Omental fat pad (tissue), 4 donors: ENCODE data around the gene SELENOV. TPM values are rescaled to one million over a fixed set of nuclear protein-coding genes. Genes with fewer than 3 reads are reported as not detected.

Experiments
- ATAC-seq: fragments of 150-250 bp; one replicate; pipeline ENCODE4 v1.9.1; 2016; ENCODE audit warnings: mild to moderate bottlenecking, moderate library complexity; ENCODE audit not compliant: low FRiP score
- DNase-seq: peaks from one replicate; pipeline ENCODE4 v3.0.0-alpha.2; 2019; ENCODE audit warnings: low spot score
- total RNA-seq, 4 donors: library from RNA; depleted of rRNA; stranded (reverse); fragments of >200 nt; gene quantifications; one replicate each; pipeline ENCODE4 v1.1.0, GENCODE V29; 2016
- TF ChIP-seq, protein P1 (sequence below), 3 donors: fragments of 450-650 bp; IDR thresholded peaks; one replicate each; pipeline ENCODE4 v1.5.1; 2016 to 2017; ENCODE audit warnings: antibody characterized with exemption in 3 of 3, mild to moderate bottlenecking in 3 of 3, moderate library complexity in 2 of 3

SELENOV gene
- total RNA-seq, 4 donors from 2014 or later = not detected

DNA sequence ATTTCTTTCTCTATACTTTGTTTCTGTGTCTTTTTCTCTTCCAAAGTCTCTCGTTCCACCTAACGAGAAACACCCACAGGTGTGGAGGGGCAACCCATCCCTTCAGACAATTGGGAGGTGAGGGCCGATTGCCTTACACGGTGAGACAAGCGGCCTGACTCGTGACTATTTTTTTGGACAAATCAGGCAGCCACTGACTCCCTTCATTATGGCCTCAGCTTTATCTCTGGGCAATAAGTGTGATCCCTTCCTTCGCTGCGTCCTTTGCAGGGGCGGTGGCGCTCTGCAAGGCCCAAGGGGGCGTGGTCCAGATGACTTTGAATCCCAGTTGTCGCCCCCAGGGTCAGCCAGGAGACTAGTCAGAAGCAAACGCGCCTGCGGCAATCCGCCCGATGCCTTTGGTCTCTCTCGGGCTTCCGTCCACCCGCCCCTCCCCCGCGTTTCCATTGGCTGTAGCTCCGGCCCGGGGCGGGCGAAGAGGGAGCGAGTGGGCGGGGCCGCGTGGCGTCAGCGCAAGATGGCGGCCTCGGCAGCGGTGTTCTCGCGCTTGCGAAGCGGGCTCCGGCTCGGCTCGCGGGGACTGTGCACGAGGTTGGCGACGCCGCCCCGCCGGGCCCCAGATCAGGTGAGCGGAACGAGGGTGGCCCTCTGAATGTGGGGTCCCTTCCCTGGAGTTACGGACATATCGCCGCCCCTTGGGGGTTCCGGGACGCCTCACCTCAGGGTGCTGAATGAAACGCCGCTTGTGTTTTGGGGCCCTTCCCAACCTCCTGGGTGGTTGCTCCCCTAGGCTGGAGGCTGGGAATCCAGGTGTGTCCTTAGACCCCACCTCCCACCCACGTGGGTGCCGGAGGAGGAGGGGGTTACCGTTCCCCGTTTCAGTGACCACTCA, 34.4 kb upstream of the SELENOV start, which contains the start of gene TIMM50:
Gene TIMM50, plus strand, starts transcription at position 502 of the 892 bp plus-strand sequence. Its CDS starts 16 bp downstream, at position 518.
- peak; percentile 95 for DNase-seq
- TF ChIP-seq, protein P1, sequence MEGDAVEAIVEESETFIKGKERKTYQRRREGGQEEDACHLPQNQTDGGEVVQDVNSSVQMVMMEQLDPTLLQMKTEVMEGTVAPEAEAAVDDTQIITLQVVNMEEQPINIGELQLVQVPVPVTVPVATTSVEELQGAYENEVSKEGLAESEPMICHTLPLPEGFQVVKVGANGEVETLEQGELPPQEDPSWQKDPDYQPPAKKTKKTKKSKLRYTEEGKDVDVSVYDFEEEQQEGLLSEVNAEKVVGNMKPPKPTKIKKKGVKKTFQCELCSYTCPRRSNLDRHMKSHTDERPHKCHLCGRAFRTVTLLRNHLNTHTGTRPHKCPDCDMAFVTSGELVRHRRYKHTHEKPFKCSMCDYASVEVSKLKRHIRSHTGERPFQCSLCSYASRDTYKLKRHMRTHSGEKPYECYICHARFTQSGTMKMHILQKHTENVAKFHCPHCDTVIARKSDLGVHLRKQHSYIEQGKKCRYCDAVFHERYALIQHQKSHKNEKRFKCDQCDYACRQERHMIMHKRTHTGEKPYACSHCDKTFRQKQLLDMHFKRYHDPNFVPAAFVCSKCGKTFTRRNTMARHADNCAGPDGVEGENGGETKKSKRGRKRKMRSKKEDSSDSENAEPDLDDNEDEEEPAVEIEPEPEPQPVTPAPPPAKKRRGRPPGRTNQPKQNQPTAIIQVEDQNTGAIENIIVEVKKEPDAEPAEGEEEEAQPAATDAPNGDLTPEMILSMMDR (IDR thresholded peaks at IDR 0.05) = no peak
- ATAC-seq = peak; percentile 97

DNA sequence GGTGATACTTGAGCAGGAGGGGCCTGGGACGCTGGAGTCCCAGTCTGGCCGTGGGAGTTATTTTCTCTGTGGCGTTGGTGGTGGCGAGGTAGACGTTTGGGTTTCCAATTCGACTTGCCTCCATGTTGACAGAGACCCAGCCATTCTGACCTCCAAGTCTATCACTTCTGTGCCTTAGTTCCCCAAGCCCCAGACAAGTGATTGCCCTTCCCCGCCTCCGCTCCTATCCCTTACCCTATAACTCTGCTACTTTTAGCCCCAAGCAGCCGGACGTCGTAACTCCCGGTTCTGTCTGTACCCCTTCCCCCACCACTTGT, 33.8 kb upstream of the SELENOV start:
- TF ChIP-seq, protein P1 (IDR thresholded peaks at IDR 0.05) = no peak
- DNase-seq (no peak), ATAC-seq (no peak)

DNA sequence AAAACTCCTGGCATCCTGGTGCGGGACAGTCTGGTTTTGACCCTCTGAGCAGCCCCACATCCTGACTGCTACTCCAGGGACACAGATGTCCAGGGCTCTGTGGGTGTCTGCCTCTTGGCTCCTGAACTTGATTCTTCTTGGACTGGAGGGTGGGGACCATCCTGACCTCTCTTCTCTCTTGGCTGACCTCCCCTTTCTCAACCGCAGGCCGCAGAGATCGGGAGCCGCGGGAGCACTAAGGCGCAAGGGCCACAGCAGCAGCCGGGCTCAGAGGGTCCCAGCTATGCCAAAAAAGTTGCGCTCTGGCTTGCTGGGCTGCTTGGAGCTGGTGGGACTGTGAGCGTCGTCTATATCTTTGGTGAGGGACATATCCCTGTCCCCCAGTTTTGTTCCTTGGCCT, 33.3 kb upstream of the SELENOV start:
- ATAC-seq (no peak), DNase-seq (no peak)
- TF ChIP-seq, protein P1 (IDR thresholded peaks at IDR 0.05) = no peak

DNA sequence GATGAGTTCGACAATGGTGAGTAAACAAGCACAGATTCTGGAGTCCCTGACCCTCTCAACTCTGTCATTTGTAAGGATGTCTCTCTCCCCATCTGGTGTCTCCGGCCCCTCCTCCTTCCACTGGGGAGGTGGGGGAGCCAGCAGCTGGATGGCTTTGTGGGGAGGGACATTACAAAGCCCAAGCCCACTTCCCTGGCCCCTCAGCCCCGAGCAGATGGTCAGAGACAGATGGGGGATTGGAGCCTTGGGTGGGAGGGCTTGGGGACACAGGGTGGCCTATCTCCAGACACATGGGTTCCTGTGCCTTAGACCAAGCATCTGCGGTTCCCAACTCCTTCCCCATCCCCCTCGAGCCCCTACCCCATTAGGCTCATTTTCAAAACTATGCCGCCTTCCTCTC, 31.8 kb upstream of the SELENOV start:
- ATAC-seq = no peak
- TF ChIP-seq, protein P1 (IDR thresholded peaks at IDR 0.05) = no peak
- DNase-seq = no peak

DNA sequence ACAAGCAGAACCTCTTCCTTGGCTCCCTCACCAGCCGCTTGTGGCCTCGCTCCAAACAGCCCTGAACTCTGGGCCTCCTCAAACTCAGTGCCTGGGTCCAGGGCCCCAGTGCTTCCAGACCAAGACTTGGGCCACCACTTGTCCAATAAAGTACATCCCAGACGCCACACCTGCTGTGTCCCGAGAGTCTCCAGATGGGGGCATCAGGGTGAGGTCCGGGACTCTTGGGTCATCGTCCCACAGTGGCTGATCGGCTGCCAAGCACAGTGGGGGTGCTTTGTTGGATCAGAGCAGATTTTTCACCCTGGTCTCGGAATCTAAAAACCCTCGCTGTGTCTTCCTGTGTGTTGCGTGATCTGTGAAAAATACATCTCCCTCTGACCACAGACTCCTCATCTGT, 25.2 kb upstream of the SELENOV start:
- DNase-seq (no peak), ATAC-seq (no peak)
- TF ChIP-seq, protein P1 (IDR thresholded peaks at IDR 0.05) = no peak

DNA sequence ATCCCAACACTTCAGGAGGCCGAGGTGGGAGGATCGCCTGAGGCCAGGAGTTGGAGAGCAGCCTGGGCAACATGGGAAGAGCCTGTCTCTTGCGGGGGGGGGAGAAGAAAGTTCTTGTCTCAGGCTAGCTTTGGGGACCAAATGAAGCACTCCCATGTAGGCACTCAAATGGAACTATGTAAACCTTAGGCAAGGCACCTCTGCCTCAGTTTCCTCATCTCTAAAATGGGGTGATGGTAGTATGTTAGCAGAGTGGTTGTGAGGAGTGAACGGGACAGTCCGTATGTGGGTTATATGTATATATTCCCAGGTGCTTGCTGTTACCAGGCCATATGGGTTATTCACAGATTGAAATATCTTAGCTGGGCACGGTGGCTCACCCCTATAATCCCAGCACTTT, 22.7 kb upstream of the SELENOV start:
- no peak for DNase-seq
- TF ChIP-seq, protein P1 (IDR thresholded peaks at IDR 0.05) = no peak
- ATAC-seq = no peak

DNA sequence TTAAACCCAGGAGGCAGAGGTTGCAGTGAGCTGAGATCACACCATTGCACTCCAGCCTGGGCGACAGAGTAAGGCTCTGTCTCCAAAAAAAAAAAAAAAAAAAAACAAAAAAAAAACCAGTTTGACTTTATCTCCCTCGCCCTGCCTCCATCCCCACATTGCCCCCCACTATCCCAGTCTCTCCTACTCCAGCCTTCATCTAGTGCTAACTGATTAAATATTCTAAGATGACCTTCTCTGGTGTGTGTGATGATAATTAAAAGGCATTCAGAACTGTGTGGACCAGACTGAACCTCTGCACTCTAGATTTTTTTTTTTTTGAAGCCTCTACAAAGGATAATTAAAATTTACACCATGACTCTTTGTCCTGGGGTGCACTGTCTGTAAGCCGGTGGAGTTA, 22.2 kb upstream of the SELENOV start:
- DNase-seq = no peak
- TF ChIP-seq, protein P1 (IDR thresholded peaks at IDR 0.05) = no peak
- no peak for ATAC-seq
